ENCODE results near the gene ITFG1. TPM values are rescaled to one million over a fixed set of nuclear protein-coding genes. Genes with fewer than 3 reads are reported as not detected.

Gene ITFG1
- total and polyA plus RNA-seq, 2 of the 8 experiments (the other 6 are each of a cell fraction or from before 2014, with no cell fraction given) = 13.8 to 22.2 TPM

- no peaks in the 10 kb centered on the region for H4K20me1 ChIP-seq (replicated peaks in 1 of 2; ENCODE audit: control insufficient read depth in 1 of 2, insufficient read depth in 2 of 2, low read length in 2 of 2)
- H2BK20ac ChIP-seq (ENCODE audit: low read length) = no peak overlapping the region
- H3K27me3 ChIP-seq (replicated peaks in 1 of 4; ENCODE audit: control insufficient read depth in 3 of 4, extremely low read depth in 1 of 4, insufficient read depth in 3 of 4, low read length in 3 of 4) = no peaks in the 10 kb centered on the region
- no peak overlapping the region for H3K18ac ChIP-seq (ENCODE audit: extremely low read depth, low read length)
- H4K5ac ChIP-seq (ENCODE audit: insufficient read length, low read depth, low read length) = no peak overlapping the region
- no peak overlapping the region for H2AFZ ChIP-seq (ENCODE audit: low read length)
- no peak overlapping the region for H3K9ac ChIP-seq (replicated peaks in 1 of 4; ENCODE audit: extremely low read depth in 1 of 4, low read depth in 3 of 4, low read length in 3 of 4)
- peaks cover 0 to 9% (median 2%) of the 10 kb centered on the region in 4 experiments; a peak in 4 of 7 replicates for H3K4me1 ChIP-seq (replicated peaks in 1 of 4; ENCODE audit: control insufficient read depth in 3 of 4, insufficient read depth in 4 of 4, low read length in 3 of 4)
- H4K8ac ChIP-seq (ENCODE audit: extremely low read depth, insufficient read depth, low read length) = no peak overlapping the region
- no peak overlapping the region for H2BK5ac ChIP-seq (ENCODE audit: low read depth, low read length)
- no peak overlapping the region for H3K4me3 ChIP-seq (ENCODE audit: extremely low read depth in 1 of 4, insufficient read depth in 2 of 4, low read depth in 3 of 4, low read length in 4 of 4)
- no peak overlapping the region for H4K91ac ChIP-seq (replicated peaks; ENCODE audit: insufficient read length, low read length)
- H3K79me1 ChIP-seq (ENCODE audit: low read depth, low read length) = no peaks in the 10 kb centered on the region
- no peak overlapping the region for H2BK15ac ChIP-seq (ENCODE audit: low read length)
- H3K9me3 ChIP-seq (ENCODE audit: insufficient read depth in 2 of 2, low read depth in 1 of 2, low read length in 1 of 2) = no peaks in the 10 kb centered on the region
- TF ChIP-seq TEAD4 (IDR thresholded peaks at IDR 0.05; ENCODE audit: low read depth, low read length) (no peak), BRCA1 (IDR thresholded peaks at IDR 0.05; ENCODE audit: low read depth, low read length) (no peak), SIRT6 (IDR thresholded peaks at IDR 0.05; ENCODE audit: low read length) (no peak), ZNF274 (IDR thresholded peaks at IDR 0.05; ENCODE audit: borderline replicate concordance, extremely low read depth, low read length) (no peak), EGR1 (IDR thresholded peaks at IDR 0.05; ENCODE audit: borderline replicate concordance, low read depth, low read length) (no peak), JUN (IDR thresholded peaks at IDR 0.05; ENCODE audit: low read depth, low read length) (no peak), HDAC2 (IDR thresholded peaks at IDR 0.05; ENCODE audit: borderline replicate concordance in 1 of 2, low read depth in 2 of 2, low read length in 2 of 2) (no peak), CBX5 (IDR thresholded peaks at IDR 0.05; ENCODE audit: low read depth, low read length) (no peak)
- no peak overlapping the region for H3K4ac ChIP-seq (replicated peaks; ENCODE audit: insufficient read length, low read depth, low read length)
- H2BK120ac ChIP-seq (replicated peaks; ENCODE audit: low read depth, low read length) = no peak overlapping the region
- no peak overlapping the region for H3K23ac ChIP-seq (ENCODE audit: insufficient read length)
- FAIRE-seq (no peak), DNase-seq (ENCODE audit: low read depth in 1 of 2, low spot score in 2 of 2) (no peak)
- no peak overlapping the region for H2BK12ac ChIP-seq (ENCODE audit: low read depth, low read length)
- WGBS, 2 experiments (ENCODE audit: extremely low coverage in 1 of 2, insufficient coverage in 1 of 2, insufficient read length in 1 of 2, insufficient replicate concordance in 2 of 2, low coverage in 1 of 2, low lambda C conversion rate in 2 of 2, missing lambda C conversion rate in 1 of 2) = 87% methylated on average over 2 of the region's 2 CpGs; no CpG with 5 or more reads in 1 of the 2 experiments
- H3K23me2 ChIP-seq (ENCODE audit: low read depth, low read length) = no peaks in the 10 kb centered on the region
- no peak overlapping the region for H2AK5ac ChIP-seq (ENCODE audit: low read depth, low read length)
- H3K36me3 ChIP-seq (ENCODE audit: control insufficient read depth in 2 of 4, insufficient read depth in 4 of 4, low read length in 3 of 4) = no peaks in the 10 kb centered on the region
- ChIA-PET POLR2A (ENCODE audit: partially characterized antibody) (no interaction called here), CTCF (ENCODE audit: partially characterized antibody) (no interaction called here)
- H3K79me2 ChIP-seq (ENCODE audit: control insufficient read depth in 1 of 2, insufficient read depth in 2 of 2, low read length in 2 of 2) = no peaks in the 10 kb centered on the region
- no peak overlapping the region for H3K27ac ChIP-seq (ENCODE audit: low read depth, low read length)
- no peak overlapping the region for H3K4me2 ChIP-seq (ENCODE audit: insufficient read depth in 1 of 2, low read depth in 2 of 2, low read length in 2 of 2)
- no peak overlapping the region for H3K14ac ChIP-seq (ENCODE audit: insufficient read length)
- no peak overlapping the region for H3K56ac ChIP-seq (replicated peaks; ENCODE audit: insufficient read length, low read depth, low read length)
These were observed 144.3 kb downstream of the ITFG1 start for GRCh38 chr16:47316442-47317015.

Measured in H1 (cell line).